Panc1 (cell line): ENCODE results near the gene ECEL1. TPM values are rescaled to one million over a fixed set of nuclear protein-coding genes. Genes with fewer than 3 reads are reported as not detected.

Experiments used
- ATAC-seq: fragments of 200-7000 bp; cut with Tn5 transposase; 2 replicates; pipeline ENCODE4 v1.9.1; 2020; ENCODE audit warnings: mild to moderate bottlenecking, moderate library complexity
- BruUV-seq: library from RNA; stranded (reverse); fragments of 400-500 nt; replicated peaks from 2 replicates; lab custom pipeline; 2021; lab: Mats Ljungman, UMichigan
- CTCF ChIA-PET: fragments of 300-600 bp; sonication (Branson Sonifier 250); formaldehyde crosslinking; loops from one replicate; lab custom pipeline; 2022; ENCODE audit warnings: antibody characterized with exemption; lab: Charles Lee
- POLR2A ChIA-PET: fragments of 300-600 bp; sonication (Branson Sonifier 250); formaldehyde crosslinking; loops from one replicate; lab custom pipeline; 2022; ENCODE audit warnings: antibody characterized with exemption; lab: Charles Lee
- DNase-seq: peaks from one replicate; pipeline ENCODE4 v3.0.0-alpha.2; 2010; ENCODE audit warnings: low read depth, low spot score
- H3K27ac ChIP-seq: 2 replicates; pipeline ENCODE4 v1.5.1; 2011; ENCODE audit warnings: mild to moderate bottlenecking, low read length, inconsistent platforms
- H3K27me3 ChIP-seq: fragments of 200-500 bp; sonication (Bioruptor generic); 2 replicates; pipeline ENCODE4 v1.6.0; 2014; ENCODE audit warnings: low read length, inconsistent platforms; ENCODE audit not compliant: control insufficient read depth, insufficient read depth
- H3K36me3 ChIP-seq: fragments of 200-500 bp; sonication (Bioruptor generic); 2 replicates; pipeline ENCODE4 v1.5.1; 2014; ENCODE audit warnings: inconsistent platforms, mild to moderate bottlenecking, low read length, moderate library complexity; ENCODE audit not compliant: control insufficient read depth, insufficient read depth
- H3K4me1 ChIP-seq: 2 replicates; pipeline ENCODE4 v1.5.1; 2011; ENCODE audit warnings: inconsistent platforms, mild to moderate bottlenecking, low read length, moderate library complexity; ENCODE audit not compliant: control insufficient read depth, insufficient read depth
- H3K4me3 ChIP-seq, 2 experiments: 2 replicates each; pipeline ENCODE4 v1.5.1; 2011 to 2012; ENCODE audit warnings: low read depth in 2 of 2, low read length in 2 of 2, mild to moderate bottlenecking in 2 of 2, inconsistent platforms in 1 of 2, moderate library complexity in 1 of 2
- H3K9me3 ChIP-seq: fragments of 200-500 bp; sonication (Bioruptor generic); 2 replicates; pipeline ENCODE4 v1.5.1; 2014; ENCODE audit warnings: low read depth, mild to moderate bottlenecking, inconsistent platforms, low read length, moderate library complexity; ENCODE audit not compliant: control insufficient read depth, insufficient read depth
- CTCF ChIP-seq: fragments of 450-650 bp; IDR thresholded peaks from 2 replicates; pipeline ENCODE4 v1.5.1; 2017; ENCODE audit warnings: mild to moderate bottlenecking
- POLR2AphosphoS5 ChIP-seq: IDR thresholded peaks from 2 replicates; pipeline ENCODE4 v1.6.1; 2012; ENCODE audit warnings: mild to moderate bottlenecking, low read depth, low read length, moderate library complexity
- REST ChIP-seq, 2 experiments: IDR thresholded peaks; 2 replicates each; pipeline ENCODE4 v1.6.1; 2011 to 2012; ENCODE audit warnings: low read depth in 2 of 2, control low read depth in 1 of 2, low read length in 1 of 2, mild to moderate bottlenecking in 1 of 2, moderate library complexity in 1 of 2; ENCODE audit not compliant: insufficient read depth in 1 of 2
- SIN3A ChIP-seq: IDR thresholded peaks from 2 replicates; pipeline ENCODE4 v1.6.1; 2012; ENCODE audit warnings: low read depth, mild to moderate bottlenecking, low read length, moderate library complexity, borderline replicate concordance; ENCODE audit not compliant: insufficient read depth
- TCF7L2 ChIP-seq: IDR thresholded peaks from 2 replicates; pipeline ENCODE4 v1.6.1; 2011; ENCODE audit warnings: mild to moderate bottlenecking, low read depth, low read length, inconsistent platforms
- in situ Hi-C: cut with HindIII; loops from 2 replicates; pipeline ENCODE4 v1.10.0; 2016; ENCODE audit warnings: low sequenced_read_pairs, low pct_unique_long_range_greater_than_20kb
- intact Hi-C: fragments of 100-400 bp; cut with micrococcal nuclease; formaldehyde crosslinking; loops from one replicate; pipeline ENCODE4 v1.10.0; 2022; ENCODE audit not compliant: unreplicated experiment
- total RNA-seq: library from RNA; stranded (reverse); gene quantifications from one replicate; pipeline ENCODE4 v1.2.1, GENCODE V29; 2021; ENCODE audit not compliant: unreplicated experiment

ECEL1 gene
- total RNA-seq, 1 experiment from 2014 or later = 2.9 TPM

GRCh38 chr2:232438091-232438490 is 49.5 kb downstream of the ECEL1 start:
- no TSS peak for BruUV-seq

GRCh38 chr2:232437195-232437571 is 50.5 kb downstream of the ECEL1 start:
- TF ChIP-seq CTCF = no peak
- TF ChIP-seq POLR2AphosphoS5 = no peak
- TF ChIP-seq REST (IDR thresholded peaks at IDR 0.05; ENCODE audit: insufficient read depth in 1 of 2, low read depth in 2 of 2, low read length in 1 of 2) = no peak
- TF ChIP-seq SIN3A = no peak
- TF ChIP-seq TCF7L2 = no peak
- peak overlapping the region; percentile 5; the same call in 1 of the 2 replicates for H3K27ac ChIP-seq
- no peak overlapping the region for H3K4me3 ChIP-seq
- H3K4me1 ChIP-seq = peaks cover 5% of the 10 kb centered on the region
- CTCF ChIA-PET = interaction anchor here (0.6 to 0.9 kb wide), 4 partner anchors 71 to 738 kb away, joined by 3 to 22 read pairs (median 6); no protein-coding TSS in a partner anchor
- no peak for DNase-seq
- H3K27me3 ChIP-seq = no peaks in the 10 kb centered on the region
- POLR2A ChIA-PET = interaction anchor here (1.0 kb wide), 1 partner anchor 46 kb away, joined by 3 read pairs; no protein-coding TSS in a partner anchor
- no peak for ATAC-seq
- no TSS peak for BruUV-seq
- H3K36me3 ChIP-seq = no peaks in the 10 kb centered on the region
- in situ Hi-C loops = no loop called here
- H3K9me3 ChIP-seq = no peaks in the 10 kb centered on the region
- intact Hi-C loops = loop anchor here (5.0 kb wide), 2 partner anchors 100 to 530 kb away; no protein-coding TSS in a partner anchor

More at GRCh38 chr2:232438091-232438490, 49.5 kb downstream of the ECEL1 start:
- Histone ChIP-seq H3K36me3 (no peaks in the 10 kb centered on the region), H3K9me3 (no peaks in the 10 kb centered on the region), H3K4me3 (no peak overlapping the region), H3K4me1 (peaks cover 5% of the 10 kb centered on the region), H3K27ac (peak overlapping the region; percentile 39; the same call in 1 of the 2 replicates), H3K27me3 (no peaks in the 10 kb centered on the region)
- POLR2A ChIA-PET = no interaction called here
- CTCF ChIA-PET = no interaction called here
- TF ChIP-seq CTCF (no peak), REST (IDR thresholded peaks at IDR 0.05; ENCODE audit: insufficient read depth in 1 of 2, low read depth in 2 of 2, low read length in 1 of 2) (no peak), POLR2AphosphoS5 (no peak), SIN3A (no peak), TCF7L2 (no peak)
- no peak for ATAC-seq
- intact Hi-C loops = loop anchor here (5.0 kb wide), 2 partner anchors 101 to 531 kb away; no protein-coding TSS in a partner anchor
- no peak for DNase-seq
- in situ Hi-C loops = no loop called here
